ENCODE data around the gene TAC4.

The TAC4 gene

GRCh38 chr17:49872754-49873377 lies 25.0 kb upstream of the TAC4 start:
- no peak for DNase-seq

GRCh38 chr17:49871211-49871610 lies 23.3 kb upstream of the TAC4 start:
- no peak for DNase-seq

GRCh38 chr17:49870298-49870697 lies 22.4 kb upstream of the TAC4 start:
- no peak for DNase-seq

GRCh38 chr17:49869038-49869374 lies 21.1 kb upstream of the TAC4 start:
- DNase-seq: no peak

- no peak for DNase-seq
These were observed 19.1 kb upstream of the TAC4 start for GRCh38 chr17:49866882-49867413.

- DNase-seq: no peak
These were observed 18.1 kb upstream of the TAC4 start for GRCh38 chr17:49866019-49866380.

GRCh38 chr17:49862781-49863331 lies 15.0 kb upstream of the TAC4 start:
- DNase-seq: no peak

- peak; percentile 80 for DNase-seq
These were observed 13.4 kb upstream of the TAC4 start for GRCh38 chr17:49861150-49861884.

GRCh38 chr17:49859991-49860953 lies 12.4 kb upstream of the TAC4 start:
- DNase-seq: no peak

GRCh38 chr17:49858796-49859195 lies 10.9 kb upstream of the TAC4 start:
- no peak for DNase-seq

- no peak for DNase-seq
These were observed 6.3 kb upstream of the TAC4 start for GRCh38 chr17:49854126-49854525.

- DNase-seq: peak; percentile 33
These were observed 5.7 kb upstream of the TAC4 start for GRCh38 chr17:49853470-49854015.

GRCh38 chr17:49851387-49852291 lies 3.8 kb upstream of the TAC4 start:
- DNase-seq: peak; percentile 74

GRCh38 chr17:49850772-49851386 lies 3.0 kb upstream of the TAC4 start:
- peak; percentile 34 for DNase-seq

GRCh38 chr17:49850218-49850610 lies 2.3 kb upstream of the TAC4 start:
- no peak for DNase-seq

GRCh38 chr17:49848739-49849138 lies 870 bp upstream of the TAC4 start:
- no peak for DNase-seq

GRCh38 chr17:49846938-49847712 lies 744 bp downstream of the TAC4 start:
- DNase-seq: no peak

GRCh38 chr17:49845321-49845720 lies 2.5 kb downstream of the TAC4 start:
- DNase-seq: no peak

GRCh38 chr17:49843774-49844350 lies 4.0 kb downstream of the TAC4 start:
- peak; percentile 64 for DNase-seq

- DNase-seq: no peak
These were observed 5.0 kb downstream of the TAC4 start for GRCh38 chr17:49842846-49843245.
